HG02678 (cell line): ENCODE data around the gene TICRR.

ENCODE experiments used
- ATAC-seq: cut with Tn5 transposase; IDR thresholded peaks from one replicate; pipeline ENCODE4 v1.9.1; 2021; ENCODE audit warnings: mild to moderate bottlenecking, moderate library complexity; ENCODE audit not compliant: unreplicated experiment

The TICRR gene

GRCh38 chr15:89653578-89653977, 78.3 kb downstream of the TICRR start:
- no peak for ATAC-seq

GRCh38 chr15:89654301-89654761, 79.1 kb downstream of the TICRR start:
- no peak for ATAC-seq

GRCh38 chr15:89654847-89655805, 79.9 kb downstream of the TICRR start, which contains the start of gene KIF7:
TSS of gene KIF7 (minus strand) at chr15:89655467. CDS start at chr15:89652930, 2,537 bp downstream.
- no peak for ATAC-seq

GRCh38 chr15:89656116-89656815, 81.0 kb downstream of the TICRR start:
- ATAC-seq: no peak

- no peak for ATAC-seq
Measured at GRCh38 chr15:89657686-89658200, 82.5 kb downstream of the TICRR start.

GRCh38 chr15:89659295-89659694, 84.0 kb downstream of the TICRR start:
- no peak for ATAC-seq

- no peak for ATAC-seq
Measured at GRCh38 chr15:89660556-89660955, 85.3 kb downstream of the TICRR start.

GRCh38 chr15:89662893-89663626, 87.8 kb downstream of the TICRR start:
- no peak for ATAC-seq

GRCh38 chr15:89664441-89665350, 89.4 kb downstream of the TICRR start:
- ATAC-seq: no peak

- no peak for ATAC-seq
Measured at GRCh38 chr15:89665449-89666181, 90.3 kb downstream of the TICRR start.

- ATAC-seq: no peak
Measured at GRCh38 chr15:89666184-89666857, 91.1 kb downstream of the TICRR start.

- ATAC-seq: no peak
Measured at GRCh38 chr15:89666858-89667705, 91.8 kb downstream of the TICRR start.

GRCh38 chr15:89667706-89667960, 92.4 kb downstream of the TICRR start:
- no peak for ATAC-seq

GRCh38 chr15:89668171-89668570, 92.9 kb downstream of the TICRR start:
- ATAC-seq: no peak

GRCh38 chr15:89669309-89669865, 94.1 kb downstream of the TICRR start:
- no peak for ATAC-seq

GRCh38 chr15:89669941-89670340, 94.7 kb downstream of the TICRR start:
- no peak for ATAC-seq

GRCh38 chr15:89670971-89671560, 95.8 kb downstream of the TICRR start:
- ATAC-seq: no peak
